Endodermal cell (in vitro differentiated cells): Measurements from ENCODE around the gene NSG1. TPM values are rescaled to one million over a fixed set of nuclear protein-coding genes. Genes with fewer than 3 reads are reported as not detected.

ENCODE experiments used
- DNase-seq: peaks from one replicate; pipeline ENCODE4 v3.0.0-alpha.2; 2017
- H3K27ac ChIP-seq: 2 replicates; pipeline ENCODE4 v1.5.1; 2013; ENCODE audit warnings: mild to moderate bottlenecking, low read depth, low read length, moderate library complexity
- H3K27me3 ChIP-seq: 2 replicates; pipeline ENCODE4 v1.6.1; 2013; ENCODE audit warnings: mild to moderate bottlenecking, low read length, moderate library complexity; ENCODE audit not compliant: insufficient read depth, control insufficient read depth, poor library complexity, severe bottlenecking
- H3K36me3 ChIP-seq: 2 replicates; pipeline ENCODE4 v1.7.0; 2013; ENCODE audit warnings: mild to moderate bottlenecking, low read length, moderate library complexity; ENCODE audit not compliant: control insufficient read depth, insufficient read depth
- H3K4me1 ChIP-seq: one replicate; pipeline ENCODE4 v1.7.0; 2013; ENCODE audit warnings: low read length; ENCODE audit not compliant: control insufficient read depth, insufficient read depth
- H3K4me3 ChIP-seq: 2 replicates; pipeline ENCODE4 v1.5.1; 2013; ENCODE audit warnings: mild to moderate bottlenecking, low read length, moderate library complexity
- H3K9ac ChIP-seq: 2 replicates; pipeline ENCODE4 v1.6.1; 2013; ENCODE audit warnings: mild to moderate bottlenecking, low read length, moderate library complexity; ENCODE audit not compliant: poor library complexity, severe bottlenecking; ENCODE audit errors: extremely low read depth
- H3K9me3 ChIP-seq: 2 replicates; pipeline ENCODE4 v1.6.1; 2013; ENCODE audit warnings: mild to moderate bottlenecking, low read length, moderate library complexity; ENCODE audit not compliant: control insufficient read depth
- H3K27ac Mint-ChIP-seq: 2 replicates; pipeline ENCODE4 v1.8.0; 2020; ENCODE audit warnings: mixed read lengths
- H3K27me3 Mint-ChIP-seq: 2 replicates; pipeline ENCODE4 v1.8.0; 2021; ENCODE audit warnings: mild to moderate bottlenecking, mixed read lengths; ENCODE audit not compliant: insufficient read depth
- H3K36me3 Mint-ChIP-seq: 2 replicates; pipeline ENCODE4 v1.8.0; 2020; ENCODE audit warnings: low read depth, mixed read lengths
- H3K4me1 Mint-ChIP-seq: 2 replicates; pipeline ENCODE4 v1.8.0; 2020; ENCODE audit warnings: mixed read lengths
- H3K4me3 Mint-ChIP-seq: 2 replicates; pipeline ENCODE4 v1.8.0; 2020; ENCODE audit warnings: mild to moderate bottlenecking, moderate library complexity, mixed read lengths
- H3K9me3 Mint-ChIP-seq: 2 replicates; pipeline ENCODE4 v1.8.0; 2020; ENCODE audit warnings: mild to moderate bottlenecking, mixed read lengths
- WGBS, 2 experiments: methylation state at CpG; one replicate each; pipeline versions ENCODE4 v1.1.5 to v1.1.7; 2013; ENCODE audit warnings: missing lambda C conversion rate in 2 of 2, mixed read lengths in 1 of 2; ENCODE audit not compliant: insufficient coverage in 1 of 2, insufficient read length in 1 of 2; 5-methylcytosine and 5-hydroxymethylcytosine counted together
- total RNA-seq, 2 donors: library from RNA; stranded (reverse); fragmentation: NEBNext Ultra II Directional in 1 of 2; extraction: Animal tissue kit (Norgen Biotek cat#: 25700) in 1 of 2; gene quantifications; 2 replicates in 1 of 2; 3 replicates in 1 of 2; pipeline ENCODE4 v1.2.1, GENCODE V29; 2021
- TF ChIP-seq, protein P1 (sequence below): fragments of 200-600 bp; sonication (generic); conservative IDR thresholded peaks from 2 replicates; pipeline ENCODE4 v1.5.0; 2021; ENCODE audit warnings: antibody characterized with exemption, mild to moderate bottlenecking

The NSG1 gene
- total RNA-seq, 2 donors from 2014 or later = 1.8 to 6.0 TPM

DNA sequence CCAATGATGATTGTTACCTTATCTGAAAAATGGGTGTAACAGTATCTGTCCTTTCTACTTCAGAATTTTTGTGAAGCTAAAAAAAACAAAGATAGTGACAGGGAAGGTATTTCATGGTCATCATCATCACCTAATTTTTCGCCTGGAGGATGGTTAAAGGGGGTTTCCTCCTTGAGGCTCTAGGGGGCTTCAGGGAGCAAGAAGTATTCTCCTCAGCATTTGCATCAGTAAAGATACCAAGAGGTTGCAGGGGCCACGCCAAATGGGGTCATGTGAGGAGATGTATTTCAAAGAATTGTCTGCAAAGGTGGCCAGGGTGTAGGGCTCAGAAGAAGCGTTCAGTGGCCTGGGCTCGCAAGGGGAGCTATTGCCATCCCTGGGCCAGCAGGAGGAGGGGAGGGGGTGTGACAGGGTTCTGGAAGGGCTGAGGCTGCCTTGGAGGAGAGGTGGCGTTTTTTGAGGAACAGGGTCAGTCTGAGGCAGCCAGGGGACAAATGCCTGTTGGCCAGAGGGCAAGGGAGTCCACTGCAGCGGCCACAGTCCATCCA, 7.3 kb upstream of the NSG1 start:
- Mint-ChIP-seq H3K36me3 (no peaks in the 10 kb centered on the region), H3K27ac (no peak overlapping the region), H3K4me3 (no peak overlapping the region), H3K27me3 (peaks cover 30% of the 10 kb centered on the region), H3K9me3 (peaks cover 4% of the 10 kb centered on the region), H3K4me1 (no peaks in the 10 kb centered on the region)
- H3K9ac ChIP-seq = no peak overlapping the region
- peaks cover 60% of the 10 kb centered on the region for H3K27me3 ChIP-seq
- WGBS, 2 experiments = 62 to 93% methylated on average over 4 to 6 of the region's 6 CpGs
- no peaks in the 10 kb centered on the region for H3K36me3 ChIP-seq
- TF ChIP-seq, protein P1, sequence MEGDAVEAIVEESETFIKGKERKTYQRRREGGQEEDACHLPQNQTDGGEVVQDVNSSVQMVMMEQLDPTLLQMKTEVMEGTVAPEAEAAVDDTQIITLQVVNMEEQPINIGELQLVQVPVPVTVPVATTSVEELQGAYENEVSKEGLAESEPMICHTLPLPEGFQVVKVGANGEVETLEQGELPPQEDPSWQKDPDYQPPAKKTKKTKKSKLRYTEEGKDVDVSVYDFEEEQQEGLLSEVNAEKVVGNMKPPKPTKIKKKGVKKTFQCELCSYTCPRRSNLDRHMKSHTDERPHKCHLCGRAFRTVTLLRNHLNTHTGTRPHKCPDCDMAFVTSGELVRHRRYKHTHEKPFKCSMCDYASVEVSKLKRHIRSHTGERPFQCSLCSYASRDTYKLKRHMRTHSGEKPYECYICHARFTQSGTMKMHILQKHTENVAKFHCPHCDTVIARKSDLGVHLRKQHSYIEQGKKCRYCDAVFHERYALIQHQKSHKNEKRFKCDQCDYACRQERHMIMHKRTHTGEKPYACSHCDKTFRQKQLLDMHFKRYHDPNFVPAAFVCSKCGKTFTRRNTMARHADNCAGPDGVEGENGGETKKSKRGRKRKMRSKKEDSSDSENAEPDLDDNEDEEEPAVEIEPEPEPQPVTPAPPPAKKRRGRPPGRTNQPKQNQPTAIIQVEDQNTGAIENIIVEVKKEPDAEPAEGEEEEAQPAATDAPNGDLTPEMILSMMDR = peak; percentile 34
- DNase-seq = no peak
- no peak overlapping the region for H3K27ac ChIP-seq
- no peaks in the 10 kb centered on the region for H3K4me1 ChIP-seq
- H3K4me3 ChIP-seq = no peak overlapping the region
- peaks cover 2% of the 10 kb centered on the region for H3K9me3 ChIP-seq

DNA sequence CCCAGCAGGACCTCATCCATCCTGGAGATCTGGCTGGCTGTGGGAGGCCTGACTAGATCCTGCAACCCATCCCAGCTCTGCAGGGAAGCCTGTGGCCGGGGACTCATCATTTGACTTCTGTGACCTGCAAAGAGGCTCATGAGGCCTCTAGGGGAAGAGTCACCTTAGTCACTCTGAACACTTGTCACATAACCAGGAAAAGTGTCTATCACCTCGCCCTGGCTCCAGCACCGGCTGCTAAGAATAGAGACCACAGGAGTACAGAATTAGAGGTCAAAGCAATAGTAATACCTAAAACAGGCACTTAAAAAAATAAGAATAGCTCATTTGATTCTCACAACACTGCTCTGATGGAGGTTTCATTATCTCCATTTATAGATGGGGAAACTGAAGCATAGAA, 3.8 kb upstream of the NSG1 start:
- Histone ChIP-seq H3K9me3 (no peaks in the 10 kb centered on the region), H3K27me3 (peaks cover 80% of the 10 kb centered on the region), H3K9ac (no peak overlapping the region), H3K4me1 (peaks cover 5% of the 10 kb centered on the region), H3K27ac (no peak overlapping the region), H3K4me3 (no peak overlapping the region), H3K36me3 (no peaks in the 10 kb centered on the region)
- WGBS, 2 experiments = 88 to 100% methylated on average over 1 to 3 of the region's 3 CpGs
- Mint-ChIP-seq H3K36me3 (no peaks in the 10 kb centered on the region), H3K27me3 (peaks cover 52% of the 10 kb centered on the region), H3K4me1 (peaks cover 7% of the 10 kb centered on the region), H3K4me3 (no peak overlapping the region), H3K9me3 (no peaks in the 10 kb centered on the region), H3K27ac (no peak overlapping the region)
- TF ChIP-seq, protein P1 = no peak
- DNase-seq = no peak

DNA sequence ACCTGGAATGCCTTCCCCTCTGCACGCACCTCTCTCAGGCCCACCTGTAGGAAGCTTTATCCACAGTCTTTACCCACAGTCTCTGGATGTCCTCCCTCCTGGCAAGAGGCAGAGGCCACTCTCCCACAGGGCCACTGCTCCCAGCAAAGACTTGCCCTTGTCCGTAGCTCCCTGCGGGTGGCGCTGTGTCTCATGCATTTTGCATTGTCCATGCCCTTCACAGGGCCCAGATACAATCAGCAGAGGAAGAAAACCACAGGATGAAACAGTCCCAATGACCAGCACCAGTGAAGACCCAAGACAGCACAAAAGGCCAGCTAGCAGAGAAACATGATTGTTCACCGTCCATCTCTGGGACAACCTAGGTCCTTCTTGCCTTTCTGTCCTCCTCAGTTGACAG, 2.1 kb upstream of the NSG1 start:
- Mint-ChIP-seq H3K4me3 (no peak overlapping the region), H3K27me3 (peaks cover 69% of the 10 kb centered on the region), H3K27ac (no peak overlapping the region), H3K9me3 (no peaks in the 10 kb centered on the region), H3K36me3 (no peaks in the 10 kb centered on the region), H3K4me1 (peaks cover 7% of the 10 kb centered on the region)
- TF ChIP-seq, protein P1 = peak; percentile 88
- no peak overlapping the region for H3K9ac ChIP-seq
- H3K27ac ChIP-seq = no peak overlapping the region
- peaks cover 98% of the 10 kb centered on the region for H3K27me3 ChIP-seq
- H3K4me1 ChIP-seq = peaks cover 5% of the 10 kb centered on the region
- H3K4me3 ChIP-seq = no peak overlapping the region
- H3K9me3 ChIP-seq = no peaks in the 10 kb centered on the region
- peak; percentile 93 for DNase-seq
- WGBS, 2 experiments = 47 to 55% methylated on average over 3 to 5 of the region's 5 CpGs
- no peaks in the 10 kb centered on the region for H3K36me3 ChIP-seq
